HepG2 (cell line): ENCODE measurements around the gene CACHD1.

Experiments
- CBFB ChIP-seq: sonication (generic); formaldehyde crosslinking; IDR thresholded peaks from 2 replicates; pipeline ENCODE4 v1.4.0; 2020; ENCODE audit warnings: missing genetic modification reagents
- NFE2L1 ChIP-seq: sonication (generic); formaldehyde crosslinking; IDR thresholded peaks from 2 replicates; pipeline ENCODE4 v1.4.0; 2020; ENCODE audit warnings: missing genetic modification reagents, mild to moderate bottlenecking, borderline replicate concordance
- ZNF354B ChIP-seq: sonication (generic); formaldehyde crosslinking; IDR thresholded peaks from 2 replicates; pipeline ENCODE4 v1.8.0; 2022; ENCODE audit warnings: mild to moderate bottlenecking, missing genetic modification reagents
- ZNF44 ChIP-seq: sonication (generic); formaldehyde crosslinking; IDR thresholded peaks from 2 replicates; pipeline ENCODE4 v1.5.1; 2020; ENCODE audit warnings: mild to moderate bottlenecking, missing genetic modification reagents
- TF ChIP-seq, protein P1 (sequence below): sonication (generic); formaldehyde crosslinking; IDR thresholded peaks from 2 replicates; pipeline ENCODE4 v1.4.0; 2020; ENCODE audit warnings: missing genetic modification reagents
- TF ChIP-seq, protein P2 (sequence below): sonication (generic); formaldehyde crosslinking; IDR thresholded peaks from 2 replicates; pipeline ENCODE4 v1.5.0; 2020; ENCODE audit warnings: mild to moderate bottlenecking, missing genetic modification reagents, moderate library complexity
- TF ChIP-seq, protein P3 (sequence below): IDR thresholded peaks from 2 replicates; pipeline ENCODE4 v1.6.1; 2016; ENCODE audit warnings: low read depth

DNA sequence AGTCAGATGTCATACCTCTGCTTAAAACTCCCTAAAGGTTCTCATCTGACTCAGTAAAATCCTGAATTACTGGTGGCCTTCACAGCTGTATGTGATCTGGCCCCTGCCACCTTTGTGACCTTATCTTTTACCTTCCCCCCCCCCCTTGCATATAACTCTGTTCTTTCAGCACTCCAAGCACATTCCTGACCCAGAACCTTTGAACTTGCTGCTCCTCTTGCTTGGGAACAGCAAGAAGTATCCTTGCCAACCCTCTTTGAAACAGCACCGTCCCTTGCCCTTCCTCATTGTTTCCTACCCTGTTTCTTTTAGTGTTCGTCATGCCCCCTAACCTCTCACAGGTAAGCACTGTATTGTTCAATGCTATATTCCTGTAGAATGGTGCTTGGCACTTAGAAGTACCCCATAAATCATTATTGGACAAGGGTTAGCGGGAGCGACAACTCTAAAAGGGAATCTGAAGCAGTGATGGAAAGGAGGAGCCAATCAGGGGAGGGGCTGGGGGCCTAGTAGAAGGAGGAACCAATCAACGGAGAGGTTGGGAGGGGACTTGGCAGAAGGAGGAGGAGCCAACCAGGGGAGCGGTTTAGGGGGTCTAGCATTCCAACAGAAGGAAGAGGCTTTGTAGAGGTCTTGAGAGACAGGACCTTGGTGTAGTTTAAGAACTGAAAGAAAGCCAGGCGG lies 13.9 kb downstream of the CACHD1 start:
- TF ChIP-seq, protein P1, sequence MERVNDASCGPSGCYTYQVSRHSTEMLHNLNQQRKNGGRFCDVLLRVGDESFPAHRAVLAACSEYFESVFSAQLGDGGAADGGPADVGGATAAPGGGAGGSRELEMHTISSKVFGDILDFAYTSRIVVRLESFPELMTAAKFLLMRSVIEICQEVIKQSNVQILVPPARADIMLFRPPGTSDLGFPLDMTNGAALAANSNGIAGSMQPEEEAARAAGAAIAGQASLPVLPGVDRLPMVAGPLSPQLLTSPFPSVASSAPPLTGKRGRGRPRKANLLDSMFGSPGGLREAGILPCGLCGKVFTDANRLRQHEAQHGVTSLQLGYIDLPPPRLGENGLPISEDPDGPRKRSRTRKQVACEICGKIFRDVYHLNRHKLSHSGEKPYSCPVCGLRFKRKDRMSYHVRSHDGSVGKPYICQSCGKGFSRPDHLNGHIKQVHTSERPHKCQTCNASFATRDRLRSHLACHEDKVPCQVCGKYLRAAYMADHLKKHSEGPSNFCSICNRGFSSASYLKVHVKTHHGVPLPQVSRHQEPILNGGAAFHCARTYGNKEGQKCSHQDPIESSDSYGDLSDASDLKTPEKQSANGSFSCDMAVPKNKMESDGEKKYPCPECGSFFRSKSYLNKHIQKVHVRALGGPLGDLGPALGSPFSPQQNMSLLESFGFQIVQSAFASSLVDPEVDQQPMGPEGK = no peak
- TF ChIP-seq ZNF44 (CRISPR knock-in tag) (no peak), NFE2L1 (no peak), CBFB (CRISPR knock-in tag) (no peak), ZNF354B (no peak)
- TF ChIP-seq, protein P2, sequence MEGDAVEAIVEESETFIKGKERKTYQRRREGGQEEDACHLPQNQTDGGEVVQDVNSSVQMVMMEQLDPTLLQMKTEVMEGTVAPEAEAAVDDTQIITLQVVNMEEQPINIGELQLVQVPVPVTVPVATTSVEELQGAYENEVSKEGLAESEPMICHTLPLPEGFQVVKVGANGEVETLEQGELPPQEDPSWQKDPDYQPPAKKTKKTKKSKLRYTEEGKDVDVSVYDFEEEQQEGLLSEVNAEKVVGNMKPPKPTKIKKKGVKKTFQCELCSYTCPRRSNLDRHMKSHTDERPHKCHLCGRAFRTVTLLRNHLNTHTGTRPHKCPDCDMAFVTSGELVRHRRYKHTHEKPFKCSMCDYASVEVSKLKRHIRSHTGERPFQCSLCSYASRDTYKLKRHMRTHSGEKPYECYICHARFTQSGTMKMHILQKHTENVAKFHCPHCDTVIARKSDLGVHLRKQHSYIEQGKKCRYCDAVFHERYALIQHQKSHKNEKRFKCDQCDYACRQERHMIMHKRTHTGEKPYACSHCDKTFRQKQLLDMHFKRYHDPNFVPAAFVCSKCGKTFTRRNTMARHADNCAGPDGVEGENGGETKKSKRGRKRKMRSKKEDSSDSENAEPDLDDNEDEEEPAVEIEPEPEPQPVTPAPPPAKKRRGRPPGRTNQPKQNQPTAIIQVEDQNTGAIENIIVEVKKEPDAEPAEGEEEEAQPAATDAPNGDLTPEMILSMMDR (CRISPR knock-in tag) = no peak
- TF ChIP-seq, protein P3, sequence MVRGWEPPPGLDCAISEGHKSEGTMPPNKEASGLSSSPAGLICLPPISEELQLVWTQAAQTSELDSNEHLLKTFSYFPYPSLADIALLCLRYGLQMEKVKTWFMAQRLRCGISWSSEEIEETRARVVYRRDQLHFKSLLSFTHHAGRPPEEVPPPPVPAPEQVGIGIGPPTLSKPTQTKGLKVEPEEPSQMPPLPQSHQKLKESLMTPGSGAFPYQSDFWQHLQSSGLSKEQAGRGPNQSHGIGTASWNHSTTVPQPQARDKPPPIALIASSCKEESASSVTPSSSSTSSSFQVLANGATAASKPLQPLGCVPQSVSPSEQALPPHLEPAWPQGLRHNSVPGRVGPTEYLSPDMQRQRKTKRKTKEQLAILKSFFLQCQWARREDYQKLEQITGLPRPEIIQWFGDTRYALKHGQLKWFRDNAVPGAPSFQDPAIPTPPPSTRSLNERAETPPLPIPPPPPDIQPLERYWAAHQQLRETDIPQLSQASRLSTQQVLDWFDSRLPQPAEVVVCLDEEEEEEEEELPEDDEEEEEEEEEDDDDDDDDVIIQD (CRISPR knock-in tag) = no peak
